ENCODE measurements around the gene RADIL.

DNA sequence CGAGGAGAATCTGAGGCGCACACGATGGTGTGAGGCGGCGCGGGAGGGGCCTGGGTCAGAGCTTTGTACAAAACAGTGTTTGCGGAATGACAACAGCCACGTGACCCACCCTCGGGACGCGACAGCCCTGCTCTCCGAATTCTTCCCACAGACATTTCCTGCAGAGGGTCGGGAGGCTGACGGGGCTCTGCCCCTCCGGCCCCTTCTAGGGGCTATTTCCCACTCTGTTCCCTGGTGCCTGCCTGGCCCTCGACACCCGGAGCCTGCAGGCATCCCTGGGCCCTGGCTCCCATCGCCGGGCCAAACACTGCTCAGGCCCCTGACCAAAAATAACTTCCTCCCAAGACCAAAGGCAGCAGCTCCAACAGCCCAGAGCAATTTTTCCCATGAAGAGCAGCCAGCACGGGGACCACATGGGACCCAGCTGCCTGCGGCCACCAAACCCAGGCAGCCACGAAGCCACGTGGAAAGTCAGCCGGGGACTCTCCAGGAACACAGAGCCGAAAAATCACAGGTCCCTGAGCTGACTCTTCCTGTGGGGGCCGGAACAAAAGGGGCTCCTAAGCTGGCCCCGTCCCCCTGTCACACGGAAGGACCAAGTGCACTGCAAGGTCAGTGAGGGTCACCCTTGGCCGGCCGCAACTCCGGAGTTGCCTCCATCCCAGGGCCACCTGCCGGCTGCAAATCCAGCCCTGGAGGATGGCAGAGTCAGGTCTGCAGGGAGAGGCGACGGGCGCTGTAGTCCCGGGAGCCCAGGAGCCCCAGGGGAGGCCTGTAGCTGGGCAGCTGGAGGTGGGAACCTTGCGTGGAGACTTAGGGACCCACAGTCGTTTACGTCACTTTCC is 63.7 kb downstream of the RADIL start:
- TF ChIP-seq POLR2AphosphoS5 (IDR thresholded peaks at IDR 0.05) (no peak), EP300 (IDR thresholded peaks at IDR 0.05) (no peak)
